ENCODE results near the gene KIZ. TPM values are rescaled to one million over a fixed set of nuclear protein-coding genes. Genes with fewer than 3 reads are reported as not detected.
A peak's percentile ranks its signal among the peaks of the same experiment; 100 is the strongest.

The KIZ gene
- total RNA-seq, 1 donor from 2014 or later, result 42.3 TPM

DNA sequence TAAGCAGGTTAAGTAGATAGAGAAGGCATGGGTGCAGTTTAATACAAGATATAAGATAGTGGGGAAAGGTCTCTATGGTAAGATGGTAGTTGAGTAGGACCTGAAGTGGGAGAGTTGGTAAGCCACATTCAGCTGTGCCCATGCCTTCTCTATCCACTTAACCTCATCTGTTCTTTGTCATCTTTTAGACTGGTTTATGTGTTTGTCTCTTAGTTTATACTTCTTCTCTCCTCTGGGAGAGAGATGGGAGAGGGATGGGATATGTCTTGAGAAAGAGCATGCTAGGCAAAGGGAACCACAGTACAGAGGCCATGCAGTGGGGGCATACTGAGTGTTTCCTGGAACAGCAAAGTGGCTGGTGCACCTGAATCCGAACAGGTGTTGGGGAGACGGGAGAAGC is 46.7 kb downstream of the KIZ start:
- DNase-seq, result no peak
- peaks cover 12% of the 10 kb centered on the region for H3K36me3 ChIP-seq
- H3K4me1 ChIP-seq, result peaks cover 15% of the 10 kb centered on the region
- no peaks in the 10 kb centered on the region for H3K27me3 ChIP-seq (ENCODE audit: low read depth)
- H3K27ac ChIP-seq (replicated peaks), result no peak overlapping the region
- no peak overlapping the region for H3K4me3 ChIP-seq
- TF ChIP-seq CTCF (IDR thresholded peaks at IDR 0.05; ENCODE audit: borderline replicate concordance), result no peak
- intact Hi-C loops (cut with micrococcal nuclease), result no loop called here
- H3K9me3 ChIP-seq (replicated peaks), result peaks cover 11% of the 10 kb centered on the region

GRCh38 chr20:21173485-21173884 is 47.6 kb downstream of the KIZ start:
- no peak for TF ChIP-seq CTCF (IDR thresholded peaks at IDR 0.05; ENCODE audit: borderline replicate concordance)
- H3K4me1 ChIP-seq, result peaks cover 15% of the 10 kb centered on the region
- peaks cover 18% of the 10 kb centered on the region for H3K9me3 ChIP-seq (replicated peaks)
- H3K4me3 ChIP-seq, result no peak overlapping the region
- no peaks in the 10 kb centered on the region for H3K27me3 ChIP-seq (ENCODE audit: low read depth)
- no peak overlapping the region for H3K27ac ChIP-seq (replicated peaks)
- H3K36me3 ChIP-seq, result peaks cover 13% of the 10 kb centered on the region
- intact Hi-C loops (cut with micrococcal nuclease), result no loop called here
- DNase-seq, result no peak

DNA sequence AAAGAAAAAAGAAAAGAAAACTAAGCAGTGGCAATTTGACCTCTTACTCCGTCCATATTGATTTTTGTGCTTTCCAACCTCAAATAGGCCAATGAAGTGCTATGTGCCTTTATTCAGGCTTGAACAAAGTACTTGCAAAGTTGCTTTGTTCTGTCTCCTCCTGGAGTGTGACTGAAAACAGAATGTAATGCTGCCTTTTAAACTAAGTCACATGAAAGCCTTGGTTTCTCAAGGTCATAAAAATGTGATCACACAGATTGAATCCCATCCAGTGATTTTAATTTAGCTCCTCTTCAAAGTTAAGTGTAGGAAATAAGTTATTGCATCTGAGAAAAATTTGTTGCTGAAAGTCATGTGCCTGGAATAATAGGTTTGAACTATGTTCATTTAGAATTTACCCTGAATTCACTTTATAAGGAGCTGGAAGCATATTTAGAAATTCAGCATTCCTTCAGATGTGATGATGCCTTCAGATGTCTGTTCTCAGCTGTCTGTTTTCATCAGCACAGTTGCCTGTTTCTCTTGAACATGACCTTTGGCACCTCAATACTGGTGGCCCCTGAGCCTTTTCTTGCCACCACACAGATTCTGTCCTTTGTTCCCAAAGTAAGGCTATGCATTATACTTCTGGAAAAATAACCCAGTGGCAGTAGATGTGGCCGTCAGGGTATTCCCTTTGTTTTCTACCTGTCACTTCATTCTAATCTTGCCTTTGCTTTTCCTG is 48.8 kb downstream of the KIZ start:
- Histone ChIP-seq H3K36me3 (peaks cover 13% of the 10 kb centered on the region), H3K4me3 (no peak overlapping the region), H3K27ac (replicated peaks) (peak overlapping the region; percentile 15), H3K9me3 (replicated peaks) (peaks cover 18% of the 10 kb centered on the region), H3K27me3 (ENCODE audit: low read depth) (no peaks in the 10 kb centered on the region), H3K4me1 (peaks cover 15% of the 10 kb centered on the region)
- intact Hi-C loops (cut with micrococcal nuclease), result no loop called here
- TF ChIP-seq CTCF (IDR thresholded peaks at IDR 0.05; ENCODE audit: borderline replicate concordance), result no peak
- DNase-seq, result no peak

DNA sequence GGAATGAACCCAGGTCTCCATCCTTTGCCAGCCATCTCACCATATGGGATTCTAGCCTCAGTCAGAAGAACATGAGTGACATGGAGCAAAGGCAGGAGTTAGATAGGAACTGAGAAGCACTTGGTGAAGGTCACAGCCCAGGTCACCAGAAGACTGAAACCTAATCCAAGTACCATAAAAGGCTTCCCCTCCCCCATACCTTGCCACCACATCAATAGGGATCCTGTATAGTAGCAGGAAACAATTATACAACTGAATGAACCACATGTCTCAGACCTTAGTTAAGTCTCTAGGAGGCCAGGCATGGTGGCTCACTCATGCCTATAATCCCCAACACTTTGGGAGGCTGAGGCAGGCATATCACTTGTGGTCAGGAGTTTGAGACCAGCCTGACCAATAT is 49.6 kb downstream of the KIZ start:
- no peak for DNase-seq
- Histone ChIP-seq H3K27ac (replicated peaks) (no peak overlapping the region), H3K4me3 (no peak overlapping the region), H3K9me3 (replicated peaks) (peaks cover 18% of the 10 kb centered on the region), H3K27me3 (ENCODE audit: low read depth) (no peaks in the 10 kb centered on the region), H3K36me3 (peaks cover 13% of the 10 kb centered on the region), H3K4me1 (peaks cover 15% of the 10 kb centered on the region)
- no peak for TF ChIP-seq CTCF (IDR thresholded peaks at IDR 0.05; ENCODE audit: borderline replicate concordance)
- intact Hi-C loops (cut with micrococcal nuclease), result no loop called here

DNA sequence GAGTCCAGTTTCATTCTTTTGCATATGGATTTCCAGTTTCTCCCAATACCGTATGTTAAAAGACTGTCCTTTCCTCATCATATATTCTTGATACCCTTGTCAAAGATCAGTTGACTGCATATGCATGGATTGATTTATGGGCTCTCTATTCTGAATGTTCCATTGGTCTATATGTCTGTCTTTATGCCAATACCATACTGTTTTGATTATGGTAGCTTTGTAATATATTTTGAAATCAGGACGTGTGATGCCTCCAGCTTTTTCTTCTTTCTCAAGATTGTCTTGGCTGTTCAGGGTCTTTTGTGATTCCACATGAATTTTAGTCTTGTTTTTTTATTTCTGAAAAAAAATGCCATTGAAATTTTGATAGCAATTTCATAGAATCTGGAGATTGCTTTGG is 51.9 kb downstream of the KIZ start:
- Histone ChIP-seq H3K36me3 (peaks cover 3% of the 10 kb centered on the region), H3K27ac (replicated peaks) (no peak overlapping the region), H3K9me3 (replicated peaks) (peaks cover 18% of the 10 kb centered on the region), H3K27me3 (ENCODE audit: low read depth) (no peaks in the 10 kb centered on the region), H3K4me3 (no peak overlapping the region), H3K4me1 (peaks cover 28% of the 10 kb centered on the region)
- TF ChIP-seq CTCF (IDR thresholded peaks at IDR 0.05; ENCODE audit: borderline replicate concordance), result no peak
- no peak for DNase-seq
- intact Hi-C loops (cut with micrococcal nuclease), result no loop called here

All from left ventricle myocardium inferior (tissue), 1 donor.